GM12874 (cell line): Measurements from ENCODE around the gene GBF1.

ENCODE experiments used
- TF ChIP-seq, protein P1 (sequence below): IDR thresholded peaks from 2 replicates; pipeline ENCODE4 v1.5.1; 2011; ENCODE audit warnings: low read depth, mild to moderate bottlenecking, control low read depth, low read length, moderate library complexity; ENCODE audit not compliant: insufficient read depth

Gene GBF1

DNA sequence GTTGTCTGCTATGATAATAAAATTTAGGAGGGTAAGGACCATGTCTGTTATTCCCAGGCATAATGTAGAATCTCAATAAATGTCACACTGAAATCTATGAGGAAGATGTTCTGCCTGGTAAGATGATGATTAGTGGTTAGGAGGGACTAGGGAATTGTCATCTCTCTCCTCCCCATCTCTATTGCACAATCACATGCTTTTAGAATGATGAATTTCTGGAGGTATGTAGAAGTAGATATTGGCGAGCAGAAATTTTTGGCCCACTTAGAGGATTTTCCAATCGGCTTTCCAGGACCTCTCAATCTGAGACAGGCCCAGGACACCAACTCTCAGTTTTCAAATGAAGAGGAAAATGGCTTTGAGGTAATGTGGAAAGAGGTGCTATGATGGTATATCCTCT lies 2.0 kb upstream of the GBF1 start:
- TF ChIP-seq, protein P1, sequence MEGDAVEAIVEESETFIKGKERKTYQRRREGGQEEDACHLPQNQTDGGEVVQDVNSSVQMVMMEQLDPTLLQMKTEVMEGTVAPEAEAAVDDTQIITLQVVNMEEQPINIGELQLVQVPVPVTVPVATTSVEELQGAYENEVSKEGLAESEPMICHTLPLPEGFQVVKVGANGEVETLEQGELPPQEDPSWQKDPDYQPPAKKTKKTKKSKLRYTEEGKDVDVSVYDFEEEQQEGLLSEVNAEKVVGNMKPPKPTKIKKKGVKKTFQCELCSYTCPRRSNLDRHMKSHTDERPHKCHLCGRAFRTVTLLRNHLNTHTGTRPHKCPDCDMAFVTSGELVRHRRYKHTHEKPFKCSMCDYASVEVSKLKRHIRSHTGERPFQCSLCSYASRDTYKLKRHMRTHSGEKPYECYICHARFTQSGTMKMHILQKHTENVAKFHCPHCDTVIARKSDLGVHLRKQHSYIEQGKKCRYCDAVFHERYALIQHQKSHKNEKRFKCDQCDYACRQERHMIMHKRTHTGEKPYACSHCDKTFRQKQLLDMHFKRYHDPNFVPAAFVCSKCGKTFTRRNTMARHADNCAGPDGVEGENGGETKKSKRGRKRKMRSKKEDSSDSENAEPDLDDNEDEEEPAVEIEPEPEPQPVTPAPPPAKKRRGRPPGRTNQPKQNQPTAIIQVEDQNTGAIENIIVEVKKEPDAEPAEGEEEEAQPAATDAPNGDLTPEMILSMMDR, result no peak

DNA sequence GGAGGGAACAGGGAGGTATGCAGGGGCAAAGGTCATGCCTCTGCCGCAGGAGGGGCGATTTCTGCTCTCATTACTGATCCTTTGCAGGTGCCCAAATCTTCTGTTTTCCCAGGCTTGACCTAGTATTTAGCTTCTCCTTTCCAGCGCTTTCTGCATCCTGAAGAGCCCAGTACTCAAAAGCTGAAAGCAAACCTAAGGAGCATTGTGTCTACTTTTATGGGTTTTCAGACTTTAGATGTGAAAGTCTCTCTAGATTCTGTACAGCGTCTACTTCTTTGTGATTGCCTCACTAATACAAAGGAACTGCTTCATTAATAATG lies 560 bp downstream of the GBF1 start:
- TF ChIP-seq, protein P1, result no peak

DNA sequence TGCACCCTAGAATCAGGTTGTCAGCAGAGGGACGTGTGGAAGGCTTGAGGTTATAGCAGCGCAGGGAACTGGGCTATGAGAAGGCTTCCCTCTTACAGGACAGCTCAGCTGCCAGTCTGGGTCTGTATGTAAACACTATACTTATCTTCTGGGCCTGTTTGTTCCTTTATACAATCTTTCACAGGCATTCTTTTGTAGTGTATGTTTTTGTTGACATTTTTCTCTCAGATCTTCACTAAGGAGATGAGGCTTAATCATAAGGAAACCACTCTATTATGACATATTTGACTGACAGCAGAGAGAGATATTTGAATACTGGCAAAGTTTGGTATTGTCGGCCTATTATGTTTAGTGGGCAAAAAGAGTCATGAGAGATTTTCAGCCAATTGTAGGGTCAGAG lies 929 bp downstream of the GBF1 start:
- TF ChIP-seq, protein P1, result no peak

GRCh38 chr10:102247734-102248133 lies 2.4 kb downstream of the GBF1 start:
- TF ChIP-seq, protein P1, result no peak

GRCh38 chr10:102254426-102254825 lies 9.1 kb downstream of the GBF1 start:
- TF ChIP-seq, protein P1, result no peak

DNA sequence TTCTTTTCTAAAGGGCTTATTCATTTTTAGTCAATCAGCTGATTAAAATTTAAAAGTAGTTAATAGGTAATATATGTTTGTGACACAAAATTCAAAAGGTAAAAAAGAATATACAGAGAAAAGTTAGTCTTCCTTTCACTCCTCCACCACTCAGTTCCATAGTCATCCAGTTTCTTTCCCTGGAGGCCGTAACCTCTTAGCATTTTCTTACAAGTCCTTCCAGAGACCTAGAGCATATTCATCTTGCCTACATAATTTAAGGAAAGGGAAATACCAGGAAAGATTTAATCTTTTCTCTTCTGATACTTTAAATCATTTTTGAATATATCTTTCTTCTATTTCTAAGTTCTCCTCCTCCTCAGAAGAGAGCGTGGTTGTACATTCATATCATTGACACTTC lies 10.1 kb downstream of the GBF1 start:
- TF ChIP-seq, protein P1, result no peak

DNA sequence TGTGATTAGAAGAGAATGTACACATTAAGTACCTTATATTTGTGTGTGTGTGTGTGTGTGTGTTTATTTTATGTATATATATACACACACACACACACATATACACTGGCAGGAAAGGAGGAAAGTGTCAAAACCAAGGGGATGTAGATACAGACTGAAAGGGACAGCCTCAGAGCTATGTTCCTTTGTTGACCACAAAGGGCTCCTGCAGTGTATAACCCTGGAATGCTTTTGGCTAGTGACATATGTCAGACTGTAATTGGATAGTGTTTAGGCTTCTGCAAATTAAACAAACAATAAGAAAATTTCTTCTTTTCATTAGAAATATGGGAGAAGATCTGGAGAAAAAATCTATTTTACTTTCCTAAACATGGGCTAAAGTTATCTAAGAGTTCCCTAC lies 15.9 kb downstream of the GBF1 start:
- TF ChIP-seq, protein P1, result no peak

GRCh38 chr10:102261842-102262241 lies 16.5 kb downstream of the GBF1 start:
- TF ChIP-seq, protein P1, result no peak
